Tibial nerve (tissue), 3 donors: ENCODE data around the gene MEF2A.

Experiments
- POLR2A ChIP-seq, 2 donors: fragments of 450-650 bp; IDR thresholded peaks; one replicate each; pipeline ENCODE4 v1.6.1; 2017; ENCODE audit warnings: antibody characterized with exemption in 2 of 2, mild to moderate bottlenecking in 2 of 2, moderate library complexity in 2 of 2
- TF ChIP-seq, protein P1 (sequence below), 5 experiments: fragments of 200-600 bp in 3 of 5; fragments of 450-650 bp in 2 of 5; sonication (generic) in 3 of 5; IDR thresholded peaks; one replicate each; pipeline ENCODE4 v1.5.1; 2016 to 2019; ENCODE audit warnings: antibody characterized with exemption in 5 of 5, mild to moderate bottlenecking in 3 of 5, moderate library complexity in 2 of 5

DNA sequence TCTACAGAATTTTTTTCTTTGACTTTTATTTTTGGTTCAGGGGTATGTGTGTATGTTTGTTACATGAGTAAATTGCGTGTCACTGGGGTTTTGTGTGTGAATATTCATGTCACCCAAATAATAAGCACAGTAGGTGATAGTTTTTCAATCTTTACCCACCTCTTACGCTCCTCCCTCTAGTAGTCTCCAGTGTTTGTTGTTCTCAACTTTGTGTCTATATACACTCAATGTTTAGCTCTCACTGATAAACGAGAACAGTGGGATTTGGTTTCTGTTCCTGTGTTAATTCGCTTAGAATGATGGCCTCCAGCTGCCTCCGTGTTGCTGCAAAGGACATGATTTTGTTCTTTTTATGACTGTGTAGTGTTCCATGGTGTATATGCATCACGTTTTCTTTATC, 54.4 kb downstream of the MEF2A start:
- TF ChIP-seq, protein P1, sequence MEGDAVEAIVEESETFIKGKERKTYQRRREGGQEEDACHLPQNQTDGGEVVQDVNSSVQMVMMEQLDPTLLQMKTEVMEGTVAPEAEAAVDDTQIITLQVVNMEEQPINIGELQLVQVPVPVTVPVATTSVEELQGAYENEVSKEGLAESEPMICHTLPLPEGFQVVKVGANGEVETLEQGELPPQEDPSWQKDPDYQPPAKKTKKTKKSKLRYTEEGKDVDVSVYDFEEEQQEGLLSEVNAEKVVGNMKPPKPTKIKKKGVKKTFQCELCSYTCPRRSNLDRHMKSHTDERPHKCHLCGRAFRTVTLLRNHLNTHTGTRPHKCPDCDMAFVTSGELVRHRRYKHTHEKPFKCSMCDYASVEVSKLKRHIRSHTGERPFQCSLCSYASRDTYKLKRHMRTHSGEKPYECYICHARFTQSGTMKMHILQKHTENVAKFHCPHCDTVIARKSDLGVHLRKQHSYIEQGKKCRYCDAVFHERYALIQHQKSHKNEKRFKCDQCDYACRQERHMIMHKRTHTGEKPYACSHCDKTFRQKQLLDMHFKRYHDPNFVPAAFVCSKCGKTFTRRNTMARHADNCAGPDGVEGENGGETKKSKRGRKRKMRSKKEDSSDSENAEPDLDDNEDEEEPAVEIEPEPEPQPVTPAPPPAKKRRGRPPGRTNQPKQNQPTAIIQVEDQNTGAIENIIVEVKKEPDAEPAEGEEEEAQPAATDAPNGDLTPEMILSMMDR (IDR thresholded peaks at IDR 0.05), result no peak
- no peak for TF ChIP-seq POLR2A (IDR thresholded peaks at IDR 0.05)
